GM03348 (cell line): ENCODE measurements around the gene PEX16.

Source experiments
- DNase-seq: peaks from one replicate; pipeline ENCODE4 v3.0.0; 2012; ENCODE audit warnings: low spot score

PEX16 gene

DNA sequence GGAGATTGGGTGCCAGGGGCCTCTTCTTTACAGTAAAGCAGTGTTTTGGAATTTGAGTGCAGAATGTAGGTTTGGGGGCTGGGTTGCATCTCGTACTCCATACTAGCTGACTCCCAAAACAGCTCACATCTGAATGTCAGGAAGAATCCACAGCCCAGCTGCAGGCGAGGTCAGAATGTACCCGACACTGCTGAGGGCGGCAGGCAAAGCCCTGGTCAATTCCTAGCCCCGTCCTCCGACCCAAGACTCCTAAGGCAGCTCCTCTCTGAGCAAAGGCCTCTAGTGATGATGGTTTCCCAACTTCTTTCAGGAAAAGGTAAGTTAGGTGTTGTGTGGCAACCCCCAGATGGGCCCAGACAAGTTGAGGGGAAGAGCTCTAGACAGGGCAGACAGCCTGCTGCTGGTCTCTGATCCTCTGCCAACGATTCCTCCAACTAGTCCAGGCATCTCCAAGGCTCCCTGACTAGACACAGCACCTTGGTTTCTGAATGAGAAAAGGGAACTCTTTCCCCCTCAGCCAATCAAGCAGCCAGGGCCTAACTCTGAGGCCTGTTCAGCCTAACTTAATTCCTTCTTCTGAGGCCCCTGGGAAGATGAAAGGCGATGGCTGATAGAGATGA is 13.4 kb upstream of the PEX16 start:
- DNase-seq = no peak

DNA sequence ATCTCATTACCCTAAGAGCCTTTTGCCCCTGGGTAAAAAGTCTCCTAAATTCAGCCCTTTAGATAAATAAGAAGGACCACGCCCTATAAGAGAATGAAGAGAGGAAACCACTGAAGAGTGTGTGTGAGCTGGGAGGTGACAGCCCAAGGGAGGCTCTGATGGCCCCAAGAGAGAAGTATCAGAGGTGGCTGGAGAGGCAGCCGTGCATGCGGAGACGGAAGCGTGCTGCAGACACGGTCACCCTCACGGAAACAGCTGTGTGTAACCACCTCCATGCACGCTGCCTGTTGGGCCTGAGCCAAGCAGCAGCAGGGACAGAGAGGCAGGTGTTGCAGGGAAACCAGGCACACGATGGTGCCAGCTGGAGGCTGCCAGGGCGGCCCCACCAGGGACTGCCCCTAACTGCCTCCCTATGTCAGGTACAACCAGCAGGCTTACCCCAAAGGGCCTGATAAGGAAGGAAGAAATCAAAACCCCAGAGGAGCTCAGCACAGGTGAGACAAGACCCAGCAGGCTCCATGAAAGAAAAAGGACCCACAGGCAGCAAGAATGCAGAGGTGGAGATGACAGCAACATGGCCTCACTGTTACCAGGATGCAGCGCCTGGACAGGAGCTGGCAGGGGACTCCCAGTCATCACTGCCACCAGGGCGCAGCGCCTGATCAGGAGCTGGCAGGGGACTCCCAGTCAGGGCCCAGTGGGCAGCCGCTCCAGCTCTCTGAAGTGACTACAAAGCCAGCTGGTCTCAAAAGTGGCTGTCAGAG is 12.5 kb upstream of the PEX16 start:
- DNase-seq = no peak

DNA sequence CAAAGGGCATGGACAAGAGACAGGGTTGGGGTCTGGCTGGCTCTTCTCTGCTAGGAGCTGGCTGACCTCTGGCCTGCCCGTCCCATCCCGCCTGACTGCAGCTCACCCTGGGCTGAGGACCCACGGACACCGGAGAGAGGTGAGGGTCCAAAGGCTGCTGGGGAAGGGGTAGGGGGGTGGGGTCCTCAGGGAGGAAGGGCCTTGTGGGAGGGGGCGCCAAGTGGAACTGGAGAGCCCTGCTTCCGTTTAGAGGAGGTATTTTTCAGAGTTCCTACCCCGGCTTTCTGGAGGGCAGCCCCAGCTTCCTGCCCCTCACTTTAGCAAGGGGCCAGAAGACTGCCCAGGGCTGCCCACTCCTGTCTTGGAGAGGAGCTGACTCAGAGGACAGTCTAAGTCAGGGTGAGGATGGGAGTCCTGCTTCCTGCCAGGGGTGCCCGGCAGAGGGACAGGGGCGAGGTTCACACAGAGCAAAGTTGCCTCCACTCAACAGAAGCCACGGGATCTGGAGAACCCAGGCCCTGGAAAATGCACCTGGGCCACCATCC is 11.9 kb upstream of the PEX16 start:
- no peak for DNase-seq

DNA sequence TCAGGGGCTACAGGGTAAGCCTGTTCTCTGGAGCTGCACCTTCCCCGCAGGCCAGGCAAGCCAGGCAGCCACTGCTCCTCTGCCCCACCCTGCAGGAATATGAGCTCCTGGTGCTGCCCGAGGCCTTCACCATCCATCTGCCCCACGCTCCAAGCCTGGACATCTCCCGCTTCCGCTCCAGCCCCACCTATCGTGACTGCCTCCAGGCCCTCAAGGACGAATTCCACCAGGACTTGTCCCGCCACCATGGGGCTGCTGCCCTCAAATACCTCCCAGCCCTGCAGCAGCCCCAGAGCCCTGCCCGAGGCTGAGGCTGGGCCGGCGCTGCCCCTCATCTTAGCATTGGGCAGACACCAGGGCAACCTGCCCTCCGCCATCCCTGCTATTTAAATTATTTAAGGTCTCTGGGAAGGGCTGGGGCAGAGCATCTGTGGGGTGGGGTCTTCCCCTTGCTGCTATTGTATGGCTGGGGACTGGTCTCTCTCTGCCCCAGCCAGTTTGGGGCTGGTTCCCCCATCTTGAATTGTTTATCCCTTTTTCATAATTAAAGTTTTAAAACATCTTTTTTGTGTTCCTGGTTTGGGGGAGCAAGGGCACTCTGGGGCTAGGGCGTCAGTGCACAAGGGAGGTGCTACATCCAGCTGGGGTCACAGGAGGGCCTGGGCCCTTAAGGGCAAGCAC is 11.0 kb upstream of the PEX16 start:
- DNase-seq = no peak

DNA sequence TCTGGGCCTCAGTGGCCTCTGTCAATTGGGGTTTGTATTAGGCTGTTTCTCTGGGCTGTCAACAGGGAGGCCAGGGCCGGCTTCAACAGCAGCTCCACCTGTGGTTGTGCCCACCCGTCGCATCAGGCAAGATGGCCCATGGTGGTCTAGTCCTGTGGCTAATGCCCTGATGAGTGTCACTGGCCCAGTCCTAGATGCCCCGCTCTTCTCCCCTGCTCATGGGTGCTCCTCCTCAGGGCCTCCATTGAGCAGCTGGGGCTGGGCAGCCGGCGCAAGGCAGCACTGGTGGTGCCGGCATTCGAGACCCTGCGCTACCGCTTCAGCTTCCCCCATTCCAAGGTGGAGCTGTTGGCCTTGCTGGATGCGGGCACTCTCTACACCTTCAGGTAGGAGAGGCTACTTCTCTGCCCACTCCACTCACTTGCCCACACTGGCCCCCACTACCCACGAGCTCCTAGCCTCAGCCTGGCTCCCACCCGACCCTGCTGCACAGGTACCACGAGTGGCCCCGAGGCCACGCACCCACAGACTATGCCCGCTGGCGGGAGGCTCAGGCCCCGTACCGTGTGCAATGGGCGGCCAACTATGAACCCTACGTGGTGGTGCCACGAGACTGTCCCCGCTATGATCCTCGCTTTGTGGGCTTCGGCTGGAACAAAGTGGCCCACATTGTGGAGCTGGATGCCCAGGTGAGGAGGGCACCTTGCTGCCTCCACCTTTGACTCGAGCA is 10.2 kb upstream of the PEX16 start:
- DNase-seq = no peak

DNA sequence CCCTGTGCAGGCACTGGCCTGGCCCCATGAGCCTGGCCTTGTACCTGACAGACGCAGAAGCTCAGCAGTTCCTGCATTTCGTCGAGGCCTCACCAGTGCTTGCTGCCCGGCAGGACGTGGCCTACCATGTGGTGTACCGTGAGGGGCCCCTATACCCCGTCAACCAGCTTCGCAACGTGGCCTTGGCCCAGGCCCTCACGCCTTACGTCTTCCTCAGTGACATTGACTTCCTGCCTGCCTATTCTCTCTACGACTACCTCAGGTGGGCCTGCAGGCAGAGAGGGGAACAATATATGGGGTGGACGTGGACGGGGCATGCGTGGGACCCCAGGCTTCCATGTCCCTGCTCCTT is 9.6 kb upstream of the PEX16 start:
- no peak for DNase-seq

DNA sequence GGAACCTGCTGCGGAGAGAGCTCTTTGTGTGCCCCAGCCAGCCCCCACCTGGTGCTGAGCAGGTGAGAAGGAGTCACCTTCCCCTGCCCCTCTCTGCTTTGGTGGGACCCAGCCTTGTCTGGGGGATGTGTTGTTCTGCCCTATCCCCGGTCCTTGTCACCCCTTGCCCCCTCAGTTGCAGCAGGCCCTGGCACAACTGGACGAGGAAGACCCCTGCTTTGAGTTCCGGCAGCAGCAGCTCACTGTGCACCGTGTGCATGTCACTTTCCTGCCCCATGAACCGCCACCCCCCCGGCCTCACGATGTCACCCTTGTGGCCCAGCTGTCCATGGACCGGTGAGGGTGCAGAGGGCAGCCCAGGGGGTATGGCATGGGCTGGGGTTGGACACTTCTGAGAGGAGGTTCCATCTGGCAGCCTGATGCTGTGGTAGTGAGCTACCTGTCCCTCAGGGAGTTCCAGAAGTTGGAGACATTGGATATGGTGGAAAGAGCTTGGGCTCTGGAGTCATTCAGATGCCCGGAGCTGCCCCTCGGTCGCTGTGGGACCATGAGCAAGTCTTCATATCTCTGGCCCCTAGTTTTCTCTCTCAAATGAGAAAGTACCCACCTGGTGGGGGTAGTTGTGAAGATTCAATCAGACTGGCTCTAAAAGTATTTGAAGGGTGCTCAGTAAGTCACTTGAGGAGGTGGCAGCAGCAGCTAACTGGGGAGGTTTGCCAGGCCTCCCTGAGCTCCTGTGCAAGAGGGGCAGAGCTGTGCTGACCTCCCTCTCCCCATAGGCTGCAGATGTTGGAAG is 9.1 kb upstream of the PEX16 start:
- no peak for DNase-seq

DNA sequence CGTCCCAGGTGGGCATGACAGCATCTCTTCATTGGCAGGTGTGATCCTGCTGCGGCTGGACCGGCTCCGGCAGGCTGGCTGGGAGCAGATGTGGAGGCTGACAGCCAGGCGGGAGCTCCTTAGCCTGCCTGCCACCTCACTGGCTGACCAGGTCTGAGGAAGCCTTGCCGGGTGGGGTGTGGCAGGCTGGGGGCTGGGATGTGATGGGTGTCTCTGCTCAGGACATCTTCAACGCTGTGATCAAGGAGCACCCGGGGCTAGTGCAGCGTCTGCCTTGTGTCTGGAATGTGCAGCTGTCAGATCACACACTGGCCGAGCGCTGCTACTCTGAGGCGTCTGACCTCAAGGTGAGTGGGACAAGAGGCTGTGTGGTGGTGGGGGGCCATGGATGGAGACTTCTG is 8.3 kb upstream of the PEX16 start:
- no peak for DNase-seq

DNA sequence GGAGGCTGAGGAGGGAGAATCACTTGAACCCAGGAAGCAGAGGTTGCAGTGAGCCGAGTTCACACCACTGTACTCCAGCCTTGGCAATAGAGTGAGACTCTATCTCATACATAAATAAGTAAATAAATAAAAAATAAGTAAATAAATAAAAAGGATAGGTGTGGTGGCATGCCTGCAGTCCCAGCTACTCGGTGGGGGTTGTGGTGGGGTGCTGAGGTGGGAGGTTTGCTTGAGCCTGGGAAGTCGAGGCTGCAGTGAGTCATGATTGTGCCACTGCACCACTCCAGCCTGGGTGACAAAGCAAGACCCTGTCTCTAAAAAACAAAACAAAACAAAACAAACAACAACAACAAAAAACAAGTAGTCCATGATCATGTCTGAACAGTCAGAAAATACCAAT is 7.9 kb upstream of the PEX16 start:
- no peak for DNase-seq

DNA sequence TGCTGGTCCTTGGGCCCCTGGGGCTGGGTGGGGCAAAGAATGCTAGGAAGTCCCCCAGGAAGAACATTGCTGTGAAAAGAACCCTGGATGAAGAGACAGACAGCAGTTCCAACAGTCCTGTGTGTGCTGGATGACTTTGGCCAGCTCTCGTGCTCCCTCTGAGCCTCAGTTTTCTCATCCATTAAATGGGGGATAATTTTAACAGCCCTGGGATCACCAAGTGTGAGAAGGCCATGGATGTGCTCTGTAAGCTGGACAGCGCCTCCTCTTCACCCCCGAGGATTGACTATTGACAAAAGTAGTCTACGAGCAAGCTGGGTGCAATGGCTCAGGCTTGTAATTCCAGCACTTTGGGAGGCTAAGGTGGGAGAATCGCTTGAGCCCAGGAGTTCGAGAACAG is 7.2 kb upstream of the PEX16 start:
- no peak for DNase-seq

DNA sequence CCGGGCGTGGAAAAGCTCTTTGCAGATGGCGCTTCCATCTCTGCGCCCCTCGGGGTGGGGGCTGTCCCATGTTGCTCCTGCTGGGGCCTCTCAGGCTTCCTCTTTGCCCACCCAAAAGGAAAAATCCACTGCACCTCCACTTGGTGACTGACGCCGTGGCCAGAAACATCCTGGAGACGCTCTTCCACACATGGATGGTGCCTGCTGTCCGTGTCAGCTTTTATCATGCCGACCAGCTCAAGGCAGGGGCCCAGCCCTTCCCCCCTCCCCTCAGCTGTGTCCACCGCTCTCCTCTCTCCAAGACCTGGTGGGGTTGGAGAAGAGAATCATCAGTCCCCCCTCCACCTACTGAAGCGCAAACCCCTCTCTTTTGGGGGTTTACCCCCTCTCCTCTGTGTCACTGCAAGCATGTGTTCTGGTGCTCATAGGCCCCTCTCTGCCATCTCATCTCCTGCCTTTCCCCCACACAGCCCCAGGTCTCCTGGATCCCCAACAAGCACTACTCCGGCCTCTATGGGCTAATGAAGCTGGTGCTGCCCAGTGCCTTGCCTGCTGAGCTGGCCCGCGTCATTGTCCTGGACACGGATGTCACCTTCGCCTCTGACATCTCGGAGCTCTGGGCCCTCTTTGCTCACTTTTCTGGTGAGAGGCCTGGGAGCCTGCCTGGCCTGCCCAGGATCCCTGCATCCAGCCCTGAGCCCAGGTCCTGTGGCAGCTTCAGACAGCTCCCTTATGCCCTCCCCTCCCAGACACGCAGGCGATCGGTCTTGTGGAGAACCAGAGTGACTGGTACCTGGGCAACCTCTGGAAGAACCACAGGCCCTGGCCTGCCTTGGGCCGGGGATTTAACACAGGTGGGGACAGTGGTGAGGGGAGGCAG is 6.6 kb upstream of the PEX16 start:
- DNase-seq = no peak

DNA sequence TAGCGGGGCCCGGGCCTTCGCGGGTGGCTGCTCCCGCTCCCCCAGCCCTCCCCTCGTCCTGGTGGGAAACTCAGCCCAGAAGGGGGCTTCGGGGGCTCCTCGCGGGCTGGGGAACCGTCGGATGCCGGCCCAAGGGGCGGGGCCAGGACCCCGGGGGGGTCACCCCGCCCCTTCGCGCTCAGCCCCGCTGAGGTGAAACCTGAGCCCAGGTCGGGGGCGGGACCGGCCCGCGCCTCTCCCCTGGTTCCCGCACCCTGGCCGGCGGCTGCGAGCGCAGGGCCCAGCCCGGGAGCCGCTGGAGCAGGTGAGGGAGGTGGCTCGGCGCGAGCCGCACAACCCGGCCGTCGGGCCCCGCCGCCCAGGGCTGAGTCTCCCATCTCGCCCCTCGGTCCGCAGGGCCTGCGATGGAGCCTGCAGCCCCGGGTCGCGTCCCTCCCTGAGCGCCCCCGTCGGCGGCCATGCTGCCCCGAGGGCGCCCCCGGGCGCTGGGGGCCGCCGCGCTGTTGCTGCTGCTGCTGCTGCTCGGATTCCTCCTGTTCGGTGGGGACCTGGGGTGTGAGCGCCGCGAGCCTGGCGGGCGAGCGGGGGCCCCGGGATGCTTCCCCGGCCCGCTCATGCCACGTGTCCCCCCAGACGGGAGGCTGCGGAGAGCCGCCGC is 4.9 kb upstream of the PEX16 start, which contains the start of gene LARGE2:
LARGE2 (plus strand) TSS at position 232 of the 658 bp plus-strand sequence; CDS start at position 459, 227 bp downstream.
- no peak for DNase-seq

DNA sequence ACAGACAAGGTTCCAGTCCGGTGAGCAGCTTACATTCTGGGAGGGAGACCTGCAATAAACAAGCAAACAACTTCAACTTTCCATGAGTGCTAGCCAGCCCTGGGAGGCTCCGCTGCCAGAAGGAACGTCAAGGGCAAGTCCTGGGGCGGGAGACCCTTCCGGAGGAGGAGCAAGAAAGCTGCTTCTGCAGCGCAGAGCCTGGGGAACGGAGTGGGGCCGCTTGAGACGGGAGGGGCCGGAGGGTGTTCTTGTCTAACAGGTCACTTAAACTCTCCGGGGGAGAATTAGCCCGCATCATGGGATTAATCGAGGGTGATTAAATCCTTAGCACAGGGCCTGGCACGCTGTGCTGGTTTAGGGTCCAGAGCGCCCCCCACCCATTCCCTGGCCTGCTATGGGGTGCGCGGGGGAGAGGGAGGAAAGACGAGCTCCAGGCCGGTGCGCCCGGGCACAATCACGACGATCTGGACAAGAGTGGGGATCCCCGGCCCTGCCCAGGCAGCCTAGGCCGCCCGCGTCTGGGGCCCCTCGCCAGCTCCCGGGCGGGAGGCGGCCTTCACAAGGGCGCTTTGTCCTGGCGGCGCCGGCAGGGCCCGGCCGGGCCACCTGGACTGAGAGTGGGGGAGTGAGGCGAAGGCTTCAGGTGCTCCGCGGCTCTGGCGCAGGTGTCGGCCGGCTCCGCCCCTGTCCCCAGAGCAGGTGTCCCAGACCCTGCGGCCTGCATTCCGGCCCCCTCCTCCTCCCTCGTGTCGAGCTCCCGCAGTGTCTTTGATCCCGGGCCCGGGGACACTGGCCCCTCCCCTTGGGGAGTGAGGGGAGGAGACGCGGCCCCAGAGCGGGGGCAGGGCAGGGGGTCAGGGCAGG is 4.1 kb upstream of the PEX16 start:
- DNase-seq = no peak

DNA sequence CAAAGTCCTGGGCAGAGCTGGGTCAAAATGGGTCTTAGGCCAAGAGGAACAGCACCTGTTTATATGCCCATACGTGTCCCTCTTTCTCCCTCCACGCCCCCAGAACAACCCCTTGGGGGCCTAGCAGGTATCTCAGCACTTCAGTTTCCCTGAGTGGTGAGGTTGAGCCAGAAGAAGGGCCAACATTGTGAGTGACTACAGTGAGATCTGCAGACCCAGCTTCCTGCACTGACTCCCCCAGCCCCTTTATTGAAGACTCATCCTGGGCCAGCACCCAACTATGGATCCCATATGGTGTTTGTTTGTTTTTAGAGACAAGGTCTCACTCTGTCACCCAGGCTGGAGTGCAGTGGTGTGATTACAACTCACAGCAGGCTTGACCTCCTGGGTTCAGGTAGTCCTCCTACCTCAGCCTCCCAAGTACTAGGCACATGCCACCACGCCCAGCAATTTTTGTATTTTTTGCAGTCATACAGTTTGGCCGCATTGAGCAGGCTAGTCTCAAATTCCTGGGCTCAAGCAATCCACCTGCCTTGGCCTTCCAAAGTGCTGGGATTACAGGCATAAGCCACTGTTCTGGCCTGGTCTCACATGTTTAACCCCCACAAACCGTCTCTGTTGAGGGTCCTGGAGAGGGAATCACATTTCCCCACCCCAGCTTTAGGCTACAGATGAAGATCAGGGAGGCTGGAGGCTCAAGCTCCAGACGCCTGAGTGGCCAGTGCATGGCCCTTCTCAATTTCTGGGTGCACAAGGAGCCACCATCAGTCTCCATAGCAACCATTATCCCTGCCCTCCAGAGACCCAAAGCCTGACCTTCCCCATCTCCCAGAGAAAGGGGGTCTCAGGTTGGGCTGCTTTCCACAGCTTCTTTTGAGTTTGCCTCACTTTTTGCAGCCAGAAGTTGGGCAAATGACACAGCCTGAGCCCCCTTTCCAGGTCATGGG is 3.1 kb upstream of the PEX16 start:
- DNase-seq = no peak

DNA sequence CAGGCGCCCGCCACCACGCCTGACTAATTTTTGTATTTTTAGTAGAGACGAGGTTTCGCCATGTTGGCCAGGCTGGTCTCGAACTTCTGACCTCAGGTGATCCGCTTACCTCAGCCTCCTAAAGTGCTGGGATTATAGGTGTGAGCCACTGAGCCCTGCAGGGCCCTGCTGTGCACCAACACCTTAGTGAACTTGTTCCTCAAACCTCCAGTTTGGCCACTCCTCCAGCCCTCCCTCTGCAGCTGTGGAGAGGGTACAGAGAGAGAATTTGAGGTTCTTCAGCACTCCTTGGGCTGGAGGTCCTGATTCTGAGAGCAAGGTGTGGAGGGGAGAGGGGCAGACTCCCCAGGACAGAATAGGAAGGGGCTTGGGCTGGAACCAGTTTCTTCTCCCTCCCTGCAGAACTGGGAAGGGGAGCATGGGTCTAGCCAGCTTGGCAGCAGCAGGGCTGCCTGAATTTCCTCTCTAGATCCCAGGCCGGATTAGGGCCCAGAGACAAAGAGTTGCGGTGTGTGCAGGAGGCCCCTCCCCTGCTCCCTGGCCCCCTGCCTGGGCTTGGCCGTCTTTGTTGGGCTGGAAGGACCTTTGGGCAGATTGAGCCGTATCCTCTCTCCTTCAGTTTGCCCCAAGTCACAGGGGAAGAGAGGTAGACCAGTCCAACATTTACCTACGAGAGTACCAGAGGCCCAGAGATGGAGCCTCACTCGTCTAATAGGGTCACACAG is 2.3 kb upstream of the PEX16 start:
- DNase-seq = no peak

DNA sequence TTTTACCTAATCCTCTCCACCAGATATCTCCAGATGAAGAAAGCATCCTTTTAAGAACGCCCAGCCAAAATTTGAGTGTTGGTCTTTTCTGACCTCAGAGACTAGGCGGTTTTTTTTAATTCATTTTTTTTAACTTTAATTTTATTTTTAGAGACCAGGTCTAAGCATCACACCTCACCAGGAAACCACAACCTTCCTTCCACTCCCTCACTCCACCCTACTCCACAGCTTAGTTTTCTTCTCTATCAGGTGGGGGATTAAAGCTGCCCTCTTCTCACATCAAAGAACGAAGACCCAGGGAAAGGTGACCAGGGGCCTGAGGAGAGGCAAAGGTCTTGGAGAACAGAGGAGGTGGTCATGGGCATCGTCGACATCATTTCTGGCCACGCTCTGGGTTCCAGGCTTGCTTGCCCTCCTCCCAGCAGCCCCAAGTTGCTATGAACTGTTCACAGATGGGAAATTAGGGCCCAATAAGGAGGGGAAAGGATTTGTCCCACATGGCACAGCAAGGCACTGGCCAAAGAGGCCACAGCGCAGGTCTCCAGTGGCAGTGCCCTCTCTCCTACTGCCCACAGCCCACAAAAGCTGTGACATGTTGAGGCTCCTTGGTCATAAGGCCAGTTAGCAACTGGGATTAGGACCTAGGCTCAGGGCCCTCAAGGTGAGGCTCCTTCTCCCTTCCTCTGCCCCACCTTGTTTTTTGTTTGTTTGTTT is 1.4 kb upstream of the PEX16 start:
- no peak for DNase-seq
